ENCODE data around the gene SZT2. TPM values are rescaled to one million over a fixed set of nuclear protein-coding genes. Genes with fewer than 3 reads are reported as not detected.
A peak's percentile ranks its signal among the peaks of the same experiment; 100 is the strongest.

Gene SZT2
- total RNA-seq, 1 experiment from 2014 or later: 15.6 TPM

- H3K9me3 ChIP-seq (replicated peaks): no peaks in the 10 kb centered on the region
- no peaks in the 10 kb centered on the region for H3K4me1 ChIP-seq (replicated peaks)
- no peak overlapping the region for H3K4me3 ChIP-seq
- no peaks in the 10 kb centered on the region for H3K27me3 ChIP-seq (replicated peaks)
- DNase-seq (ENCODE audit: low read depth in 1 of 2, low spot score in 2 of 2): no peak
- no peak overlapping the region for H3K27ac ChIP-seq
- H3K36me3 ChIP-seq: peaks cover 71% of the 10 kb centered on the region
Observed at GRCh38 chr1:43440358-43440757, 50.7 kb downstream of the SZT2 start.

- H3K27ac ChIP-seq: no peak overlapping the region
- H3K4me3 ChIP-seq: no peak overlapping the region
- H3K36me3 ChIP-seq: peaks cover 81% of the 10 kb centered on the region
- no peaks in the 10 kb centered on the region for H3K27me3 ChIP-seq (replicated peaks)
- no peak for DNase-seq (ENCODE audit: low read depth in 1 of 2, low spot score in 2 of 2)
- no peaks in the 10 kb centered on the region for H3K4me1 ChIP-seq (replicated peaks)
- no peaks in the 10 kb centered on the region for H3K9me3 ChIP-seq (replicated peaks)
Observed at GRCh38 chr1:43441166-43441893, 51.6 kb downstream of the SZT2 start.

- Histone ChIP-seq H3K4me3 (no peak overlapping the region), H3K36me3 (peaks cover 82% of the 10 kb centered on the region), H3K27me3 (replicated peaks) (no peaks in the 10 kb centered on the region), H3K27ac (no peak overlapping the region), H3K4me1 (replicated peaks) (no peaks in the 10 kb centered on the region), H3K9me3 (replicated peaks) (no peaks in the 10 kb centered on the region)
- no peak for DNase-seq (ENCODE audit: low read depth in 1 of 2, low spot score in 2 of 2)
Observed at GRCh38 chr1:43441894-43442637, 52.4 kb downstream of the SZT2 start.

GRCh38 chr1:43442756-43443155, 53.1 kb downstream of the SZT2 start:
- Histone ChIP-seq H3K36me3 (peaks cover 85% of the 10 kb centered on the region), H3K27me3 (replicated peaks) (no peaks in the 10 kb centered on the region), H3K4me3 (no peak overlapping the region), H3K4me1 (replicated peaks) (no peaks in the 10 kb centered on the region), H3K9me3 (replicated peaks) (no peaks in the 10 kb centered on the region), H3K27ac (no peak overlapping the region)
- DNase-seq (ENCODE audit: low read depth in 1 of 2, low spot score in 2 of 2): no peak

- H3K27ac ChIP-seq: no peak overlapping the region
- H3K27me3 ChIP-seq (replicated peaks): no peaks in the 10 kb centered on the region
- peaks cover 89% of the 10 kb centered on the region for H3K36me3 ChIP-seq
- no peak for DNase-seq (ENCODE audit: low read depth in 1 of 2, low spot score in 2 of 2)
- H3K9me3 ChIP-seq (replicated peaks): no peaks in the 10 kb centered on the region
- H3K4me3 ChIP-seq: no peak overlapping the region
- no peaks in the 10 kb centered on the region for H3K4me1 ChIP-seq (replicated peaks)
Observed at GRCh38 chr1:43443197-43443946, 53.7 kb downstream of the SZT2 start.

GRCh38 chr1:43444151-43444828, 54.6 kb downstream of the SZT2 start:
- H3K27me3 ChIP-seq (replicated peaks): no peaks in the 10 kb centered on the region
- no peak overlapping the region for H3K27ac ChIP-seq
- DNase-seq (ENCODE audit: low read depth in 1 of 2, low spot score in 2 of 2): no peak
- no peaks in the 10 kb centered on the region for H3K4me1 ChIP-seq (replicated peaks)
- H3K9me3 ChIP-seq (replicated peaks): no peaks in the 10 kb centered on the region
- peaks cover 90% of the 10 kb centered on the region for H3K36me3 ChIP-seq
- H3K4me3 ChIP-seq: no peak overlapping the region

GRCh38 chr1:43444836-43445235, 55.1 kb downstream of the SZT2 start:
- Histone ChIP-seq H3K4me3 (no peak overlapping the region), H3K4me1 (replicated peaks) (no peaks in the 10 kb centered on the region), H3K27me3 (replicated peaks) (no peaks in the 10 kb centered on the region), H3K36me3 (peaks cover 91% of the 10 kb centered on the region), H3K9me3 (replicated peaks) (no peaks in the 10 kb centered on the region), H3K27ac (no peak overlapping the region)
- DNase-seq (ENCODE audit: low read depth in 1 of 2, low spot score in 2 of 2): no peak

GRCh38 chr1:43445606-43446387, 56.1 kb downstream of the SZT2 start:
- no peak overlapping the region for H3K4me3 ChIP-seq
- no peaks in the 10 kb centered on the region for H3K9me3 ChIP-seq (replicated peaks)
- no peaks in the 10 kb centered on the region for H3K4me1 ChIP-seq (replicated peaks)
- H3K27ac ChIP-seq: no peak overlapping the region
- DNase-seq (ENCODE audit: low read depth in 1 of 2, low spot score in 2 of 2): no peak
- H3K27me3 ChIP-seq (replicated peaks): no peaks in the 10 kb centered on the region
- peaks cover 92% of the 10 kb centered on the region for H3K36me3 ChIP-seq

- H3K4me1 ChIP-seq (replicated peaks): no peaks in the 10 kb centered on the region
- H3K36me3 ChIP-seq: peaks cover 97% of the 10 kb centered on the region
- H3K27ac ChIP-seq: no peak overlapping the region
- H3K9me3 ChIP-seq (replicated peaks): no peaks in the 10 kb centered on the region
- DNase-seq (ENCODE audit: low read depth in 1 of 2, low spot score in 2 of 2): no peak
- H3K4me3 ChIP-seq: no peak overlapping the region
- no peaks in the 10 kb centered on the region for H3K27me3 ChIP-seq (replicated peaks)
Observed at GRCh38 chr1:43446388-43446740, 56.7 kb downstream of the SZT2 start.

- Histone ChIP-seq H3K4me3 (no peak overlapping the region), H3K36me3 (peaks cover 100% of the 10 kb centered on the region), H3K27ac (no peak overlapping the region), H3K27me3 (replicated peaks) (no peaks in the 10 kb centered on the region), H3K9me3 (replicated peaks) (no peaks in the 10 kb centered on the region), H3K4me1 (replicated peaks) (no peaks in the 10 kb centered on the region)
- no peak for DNase-seq (ENCODE audit: low read depth in 1 of 2, low spot score in 2 of 2)
Observed at GRCh38 chr1:43446881-43447835, 57.5 kb downstream of the SZT2 start.

- Histone ChIP-seq H3K27me3 (replicated peaks) (no peaks in the 10 kb centered on the region), H3K27ac (no peak overlapping the region), H3K36me3 (peaks cover 95% of the 10 kb centered on the region), H3K9me3 (replicated peaks) (no peaks in the 10 kb centered on the region), H3K4me1 (replicated peaks) (peaks cover 8% of the 10 kb centered on the region), H3K4me3 (no peak overlapping the region)
- DNase-seq (ENCODE audit: low read depth in 1 of 2, low spot score in 2 of 2): peak in 1 of 2 experiments; percentile 40
Observed at GRCh38 chr1:43447891-43448708, 58.4 kb downstream of the SZT2 start.
